ENCODE data around the gene SCTR.

The SCTR gene

DNA sequence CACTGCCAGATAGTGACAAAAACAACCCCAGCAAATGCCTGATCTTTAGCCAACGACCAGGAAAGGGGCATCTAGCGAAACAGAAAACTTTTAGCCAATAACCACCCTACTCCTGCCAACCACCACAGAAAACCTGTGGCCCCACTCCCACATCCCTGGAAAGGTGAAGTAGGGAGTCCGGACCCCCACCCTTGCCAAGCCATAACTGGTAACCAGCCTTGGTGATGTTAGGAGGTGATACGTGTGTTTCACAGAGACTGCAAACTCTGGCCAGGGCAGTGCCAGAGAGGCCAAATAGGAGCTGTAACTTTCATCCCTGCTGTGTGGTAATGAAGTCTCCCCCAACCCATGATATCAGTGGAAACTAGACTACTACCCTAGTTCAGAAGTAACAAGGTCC is 27.6 kb downstream of the SCTR start:
- Histone ChIP-seq H3K9ac (ENCODE audit: low read length) (no peak overlapping the region), H3K27me3 (ENCODE audit: control insufficient read depth, insufficient read depth, low read length) (no peaks in the 10 kb centered on the region), H3K4me1 (ENCODE audit: control insufficient read depth, low read depth, low read length) (peaks cover 4% of the 10 kb centered on the region), H3K36me3 (ENCODE audit: control insufficient read depth, low read depth, low read length) (no peaks in the 10 kb centered on the region), H3K4me3 (ENCODE audit: low read length) (no peak overlapping the region), H3K27ac (ENCODE audit: low read length) (no peak overlapping the region), H3K9me3 (ENCODE audit: control insufficient read depth, low read depth, low read length) (peaks cover 17% of the 10 kb centered on the region)

DNA sequence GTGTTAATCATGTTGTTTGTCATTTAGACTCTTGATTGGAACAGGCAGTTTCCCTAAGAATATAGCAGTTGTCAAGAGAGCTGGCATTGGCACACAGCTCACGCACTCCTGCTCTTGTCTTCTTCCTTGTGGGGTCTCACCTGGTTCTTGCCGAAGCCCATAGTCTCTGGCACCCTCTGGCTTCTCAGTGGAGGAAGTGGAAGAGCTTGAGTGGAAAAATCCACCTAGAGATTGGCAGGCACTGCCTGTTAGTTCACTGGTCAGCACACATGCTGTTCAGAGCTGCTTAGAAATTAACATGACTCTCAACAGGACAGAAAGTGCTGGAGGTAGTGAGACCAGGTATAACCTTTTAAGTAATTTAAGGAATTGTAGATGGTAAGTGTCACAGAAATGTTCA is 28.3 kb downstream of the SCTR start:
- Histone ChIP-seq H3K4me3 (ENCODE audit: low read length) (no peak overlapping the region), H3K27me3 (ENCODE audit: control insufficient read depth, insufficient read depth, low read length) (no peaks in the 10 kb centered on the region), H3K4me1 (ENCODE audit: control insufficient read depth, low read depth, low read length) (peaks cover 4% of the 10 kb centered on the region), H3K9me3 (ENCODE audit: control insufficient read depth, low read depth, low read length) (peaks cover 13% of the 10 kb centered on the region), H3K36me3 (ENCODE audit: control insufficient read depth, low read depth, low read length) (no peaks in the 10 kb centered on the region), H3K27ac (ENCODE audit: low read length) (no peak overlapping the region), H3K9ac (ENCODE audit: low read length) (no peak overlapping the region)

DNA sequence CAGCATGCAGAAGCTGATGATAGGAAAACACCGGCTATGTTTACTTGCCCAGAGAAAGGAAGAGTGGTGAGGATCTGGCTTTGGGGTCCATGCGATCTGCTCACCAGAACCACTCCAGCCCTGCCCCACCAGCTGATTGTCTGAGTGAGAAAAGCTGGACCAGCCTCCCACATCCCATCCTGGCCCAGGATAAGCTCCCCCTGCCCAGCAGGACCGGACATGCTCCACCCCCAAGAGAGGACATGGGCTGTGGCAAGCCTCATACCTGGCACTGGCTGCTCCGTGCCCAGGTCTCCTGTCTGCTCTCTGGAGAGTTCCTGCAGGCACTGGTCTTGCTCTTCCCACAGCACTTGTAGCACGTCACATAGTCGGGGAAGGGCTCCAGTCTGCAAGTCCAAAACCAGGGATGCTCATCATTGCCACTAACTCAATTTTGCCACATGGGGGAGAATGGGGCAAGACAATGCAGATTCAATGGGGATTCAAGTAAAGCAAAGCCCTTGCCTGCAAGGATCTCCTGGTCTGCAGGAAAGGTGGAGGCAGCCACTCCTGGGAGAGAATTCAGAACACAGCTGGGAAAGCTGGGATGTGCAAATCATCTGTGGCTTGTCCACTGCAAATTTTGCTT is 30.0 kb downstream of the SCTR start:
- no peaks in the 10 kb centered on the region for H3K27me3 ChIP-seq (ENCODE audit: control insufficient read depth, insufficient read depth, low read length)

DNA sequence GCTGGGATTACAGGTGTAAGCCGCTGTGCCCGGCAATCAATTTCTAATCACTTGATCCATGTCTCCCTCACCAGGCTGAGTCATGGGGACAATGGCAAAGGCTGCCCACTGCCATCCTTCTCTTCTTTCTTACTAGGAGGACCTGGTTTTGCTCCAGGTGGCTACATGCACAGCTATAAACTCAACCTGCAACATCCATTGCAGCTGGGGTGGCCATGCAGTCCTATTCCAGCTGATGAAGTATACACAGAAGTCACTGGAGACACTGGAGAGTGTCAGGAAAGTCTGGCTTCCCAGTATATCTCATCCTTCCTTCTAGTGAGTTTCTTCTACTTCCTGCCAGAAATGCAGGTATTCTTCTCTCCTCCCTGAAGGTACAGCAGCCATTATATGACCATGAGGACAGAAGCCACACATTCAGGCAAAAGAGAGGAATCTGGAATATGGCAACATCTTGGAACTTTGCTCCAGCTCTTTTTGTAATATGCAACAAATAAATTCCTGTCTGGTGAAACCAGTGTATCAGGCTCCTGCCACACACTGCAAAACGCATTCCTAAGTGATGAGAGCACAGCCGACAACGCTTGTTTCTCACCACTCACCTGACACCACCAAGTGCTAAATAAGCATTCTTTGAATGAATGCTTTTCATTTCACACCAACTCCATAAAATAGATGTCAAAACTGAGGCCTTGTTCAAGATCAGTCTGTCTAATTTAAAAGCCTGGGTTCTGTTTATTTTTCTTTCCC is 32.3 kb downstream of the SCTR start:
- no peaks in the 10 kb centered on the region for H3K9me3 ChIP-seq (ENCODE audit: control insufficient read depth, low read depth, low read length)
- H3K9ac ChIP-seq (ENCODE audit: low read length) = no peak overlapping the region
- no peaks in the 10 kb centered on the region for H3K27me3 ChIP-seq (ENCODE audit: control insufficient read depth, insufficient read depth, low read length)
- H3K36me3 ChIP-seq (ENCODE audit: control insufficient read depth, low read depth, low read length) = no peaks in the 10 kb centered on the region
- no peak overlapping the region for H3K4me3 ChIP-seq (ENCODE audit: low read length)
- H3K27ac ChIP-seq (ENCODE audit: low read length) = no peak overlapping the region
- H3K4me1 ChIP-seq (ENCODE audit: control insufficient read depth, low read depth, low read length) = peaks cover 8% of the 10 kb centered on the region

More for the DNA sequence above, 30.0 kb downstream of the SCTR start:
- H3K4me1 ChIP-seq (ENCODE audit: control insufficient read depth, low read depth, low read length) = peaks cover 4% of the 10 kb centered on the region
- no peak overlapping the region for H3K4me3 ChIP-seq (ENCODE audit: low read length)
- peaks cover 3% of the 10 kb centered on the region for H3K9me3 ChIP-seq (ENCODE audit: control insufficient read depth, low read depth, low read length)
- H3K9ac ChIP-seq (ENCODE audit: low read length) = no peak overlapping the region
- no peak overlapping the region for H3K27ac ChIP-seq (ENCODE audit: low read length)
- no peaks in the 10 kb centered on the region for H3K36me3 ChIP-seq (ENCODE audit: control insufficient read depth, low read depth, low read length)

DNA sequence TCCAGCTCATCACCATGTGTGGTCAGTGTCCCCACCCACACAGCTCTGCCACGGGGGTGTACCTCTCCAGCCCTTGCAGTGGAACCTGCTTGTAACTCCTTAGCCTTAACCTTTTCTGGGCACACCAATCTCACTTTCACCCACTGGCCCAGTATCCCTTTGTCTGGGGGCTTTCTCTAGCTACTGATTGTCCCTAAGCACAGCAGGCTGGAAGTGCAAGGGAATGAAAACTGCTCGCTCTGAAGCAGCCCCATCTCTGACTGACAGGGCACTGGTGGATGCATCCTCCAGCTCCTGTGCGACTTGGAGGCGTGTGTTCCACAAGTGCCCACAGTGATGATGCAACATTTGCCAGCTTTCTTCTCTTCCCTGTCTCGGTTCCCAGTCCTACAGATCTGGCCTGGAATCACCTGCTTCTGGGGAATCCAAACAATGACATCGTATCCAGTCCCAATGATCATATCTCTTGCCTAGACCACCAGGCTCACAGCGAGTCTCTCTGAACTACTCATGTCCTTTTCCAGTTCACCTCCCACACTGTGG is 33.6 kb downstream of the SCTR start:
- Histone ChIP-seq H3K27ac (ENCODE audit: low read length) (no peak overlapping the region), H3K9me3 (ENCODE audit: control insufficient read depth, low read depth, low read length) (no peaks in the 10 kb centered on the region), H3K36me3 (ENCODE audit: control insufficient read depth, low read depth, low read length) (no peaks in the 10 kb centered on the region), H3K9ac (ENCODE audit: low read length) (no peak overlapping the region), H3K4me3 (ENCODE audit: low read length) (no peak overlapping the region), H3K27me3 (ENCODE audit: control insufficient read depth, insufficient read depth, low read length) (no peaks in the 10 kb centered on the region), H3K4me1 (ENCODE audit: control insufficient read depth, low read depth, low read length) (peaks cover 8% of the 10 kb centered on the region)

DNA sequence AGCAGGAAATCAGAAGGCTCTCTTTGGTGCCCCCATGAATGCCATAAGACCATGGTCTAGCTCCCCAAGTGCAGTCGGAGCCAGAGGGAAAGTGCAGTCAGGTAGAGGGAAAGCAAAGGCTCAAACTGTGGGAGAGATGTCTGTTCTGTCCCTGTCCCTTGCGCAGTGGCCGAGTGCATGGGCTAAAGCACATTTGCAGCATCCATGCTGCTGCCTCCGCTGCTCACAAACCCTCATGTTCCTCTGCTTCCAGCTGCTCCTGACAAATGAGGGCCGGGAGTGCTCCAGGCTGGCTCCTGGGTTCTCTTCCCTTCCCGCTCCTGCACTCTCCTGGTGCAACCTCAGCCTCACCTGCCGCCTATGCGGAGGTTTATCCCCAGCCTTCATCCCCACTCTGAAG is 34.2 kb downstream of the SCTR start:
- Histone ChIP-seq H3K9ac (ENCODE audit: low read length) (no peak overlapping the region), H3K27me3 (ENCODE audit: control insufficient read depth, insufficient read depth, low read length) (no peaks in the 10 kb centered on the region), H3K4me3 (ENCODE audit: low read length) (no peak overlapping the region), H3K4me1 (ENCODE audit: control insufficient read depth, low read depth, low read length) (peaks cover 8% of the 10 kb centered on the region), H3K27ac (ENCODE audit: low read length) (no peak overlapping the region), H3K9me3 (ENCODE audit: control insufficient read depth, low read depth, low read length) (no peaks in the 10 kb centered on the region), H3K36me3 (ENCODE audit: control insufficient read depth, low read depth, low read length) (no peaks in the 10 kb centered on the region)

DNA sequence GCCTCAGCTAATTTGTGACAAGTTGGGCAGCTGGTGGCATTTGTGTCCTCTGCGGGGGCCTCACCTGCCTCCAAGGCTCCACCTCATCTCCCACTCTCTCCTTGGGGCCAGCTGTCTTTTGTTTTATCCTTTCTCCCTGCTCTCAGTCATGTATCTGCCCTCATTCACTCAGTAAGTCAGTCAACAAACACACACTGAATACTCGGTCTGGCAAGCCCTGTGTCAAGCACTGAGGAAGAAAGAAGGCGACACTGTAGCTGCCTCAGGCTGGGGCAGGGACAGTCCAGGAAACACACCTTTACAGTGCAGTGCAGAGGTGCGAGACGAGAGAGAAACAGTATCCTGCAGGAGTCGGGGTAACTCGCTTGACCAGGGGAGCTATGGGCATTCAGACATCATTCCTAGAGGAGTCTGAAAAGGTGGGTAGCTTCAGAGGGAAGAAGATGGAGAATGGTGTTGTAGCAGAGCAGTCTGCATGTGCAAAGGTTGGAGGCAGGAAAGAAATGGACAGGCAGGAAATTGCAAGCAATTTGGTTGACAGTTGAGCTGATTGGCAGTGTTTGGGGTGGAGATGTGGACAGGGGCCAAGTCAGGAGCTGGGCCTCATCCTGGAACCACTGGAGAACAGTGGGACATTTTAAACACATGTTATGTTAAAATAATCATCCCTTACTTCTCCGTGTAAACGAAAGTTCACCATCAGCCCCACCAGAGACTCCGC is 34.9 kb downstream of the SCTR start:
- no peaks in the 10 kb centered on the region for H3K9me3 ChIP-seq (ENCODE audit: control insufficient read depth, low read depth, low read length)
- no peak overlapping the region for H3K9ac ChIP-seq (ENCODE audit: low read length)
- peaks cover 8% of the 10 kb centered on the region for H3K4me1 ChIP-seq (ENCODE audit: control insufficient read depth, low read depth, low read length)
- H3K4me3 ChIP-seq (ENCODE audit: low read length) = no peak overlapping the region
- no peaks in the 10 kb centered on the region for H3K36me3 ChIP-seq (ENCODE audit: control insufficient read depth, low read depth, low read length)
- H3K27ac ChIP-seq (ENCODE audit: low read length) = no peak overlapping the region
- no peaks in the 10 kb centered on the region for H3K27me3 ChIP-seq (ENCODE audit: control insufficient read depth, insufficient read depth, low read length)

DNA sequence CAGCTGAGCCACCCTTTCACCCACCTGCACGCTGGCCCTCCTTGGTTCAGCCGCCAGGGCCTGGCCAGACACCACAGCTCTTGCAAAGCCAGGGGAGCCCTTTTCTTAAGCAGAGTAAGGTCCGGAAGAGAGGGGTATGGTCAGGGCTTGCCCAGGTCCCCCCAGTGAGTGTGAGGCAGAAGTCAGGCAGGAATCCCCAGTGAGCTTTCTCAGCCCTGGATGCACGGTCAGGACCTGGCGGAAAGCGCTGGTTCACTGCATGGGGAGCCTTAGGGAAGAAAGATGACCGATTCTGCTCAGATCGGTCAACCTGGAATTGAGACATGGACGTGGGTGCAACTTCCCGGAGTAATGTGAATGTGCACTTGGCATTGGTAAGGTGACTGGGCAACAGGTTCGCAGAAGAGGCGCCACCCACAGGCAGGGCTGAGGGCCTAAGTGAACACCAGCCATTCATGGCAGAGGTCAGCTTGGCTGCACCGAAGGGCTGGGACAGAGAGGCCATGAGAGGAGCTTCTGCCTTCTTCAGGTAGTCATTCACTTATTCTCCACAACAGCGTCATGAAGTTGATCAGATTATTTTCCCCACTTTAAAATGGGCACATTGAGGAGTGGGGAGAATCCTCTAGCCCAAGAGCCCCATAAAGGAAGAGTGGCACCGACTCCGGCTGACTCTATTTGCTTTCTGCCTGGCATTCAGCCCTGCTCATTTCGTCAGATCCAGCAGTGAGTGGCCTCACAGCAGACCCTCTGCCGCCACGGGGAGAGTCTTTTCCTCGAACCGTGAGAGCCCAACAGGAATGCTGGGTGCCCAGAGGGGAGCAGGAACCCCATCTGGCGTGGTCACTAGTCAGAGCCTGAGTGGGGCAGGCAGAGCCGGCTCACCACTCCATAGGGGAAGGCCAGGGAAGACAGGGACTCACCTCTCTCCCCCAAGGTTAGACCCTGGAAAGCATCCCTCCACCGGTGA is 35.8 kb downstream of the SCTR start:
- Histone ChIP-seq H3K27ac (ENCODE audit: low read length) (no peak overlapping the region), H3K4me3 (ENCODE audit: low read length) (no peak overlapping the region), H3K9ac (ENCODE audit: low read length) (no peak overlapping the region), H3K27me3 (ENCODE audit: control insufficient read depth, insufficient read depth, low read length) (no peaks in the 10 kb centered on the region), H3K4me1 (ENCODE audit: control insufficient read depth, low read depth, low read length) (peaks cover 8% of the 10 kb centered on the region), H3K9me3 (ENCODE audit: control insufficient read depth, low read depth, low read length) (no peaks in the 10 kb centered on the region), H3K36me3 (ENCODE audit: control insufficient read depth, low read depth, low read length) (no peaks in the 10 kb centered on the region)

DNA sequence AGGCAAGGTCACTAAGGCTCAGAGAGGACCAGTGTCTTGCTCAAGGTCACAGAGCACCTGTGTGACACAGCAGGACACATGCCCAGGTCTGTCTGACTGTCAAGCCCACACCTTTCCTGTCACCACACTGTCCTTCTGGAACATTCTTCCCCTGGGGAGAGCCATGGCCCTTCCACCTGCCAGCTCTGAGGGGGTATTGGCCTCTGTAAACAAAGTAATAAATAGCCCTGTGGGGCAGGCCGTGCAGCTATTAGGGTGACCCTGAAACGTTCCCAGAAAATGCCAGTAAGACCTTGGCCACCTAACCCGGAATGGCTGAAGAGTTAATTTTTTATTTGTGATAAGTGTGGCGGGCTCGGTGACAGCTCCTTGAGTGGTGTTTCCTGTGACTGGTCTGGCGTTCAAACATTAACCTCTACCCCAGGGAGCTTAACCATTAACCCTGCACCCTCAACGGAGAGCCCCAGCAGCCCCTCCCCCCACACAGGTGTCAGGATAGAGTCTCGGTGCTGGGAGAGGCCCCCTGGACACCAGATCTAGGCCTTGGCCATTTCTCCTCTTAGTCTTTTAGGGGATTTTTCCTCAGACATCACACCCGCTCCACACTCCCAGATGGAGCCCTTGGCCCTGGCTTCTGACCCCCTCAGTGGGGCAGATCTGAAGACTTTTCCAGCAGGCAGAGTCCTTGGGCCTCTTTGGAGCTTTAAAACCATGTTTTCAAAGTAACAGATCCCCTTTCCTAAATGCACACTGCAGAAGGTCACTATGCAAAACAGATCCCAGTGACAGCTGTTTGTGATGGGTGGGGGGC is 36.6 kb downstream of the SCTR start:
- H3K27me3 ChIP-seq (ENCODE audit: control insufficient read depth, insufficient read depth, low read length) = no peaks in the 10 kb centered on the region
- H3K4me3 ChIP-seq (ENCODE audit: low read length) = no peak overlapping the region
- no peaks in the 10 kb centered on the region for H3K36me3 ChIP-seq (ENCODE audit: control insufficient read depth, low read depth, low read length)
- H3K4me1 ChIP-seq (ENCODE audit: control insufficient read depth, low read depth, low read length) = peaks cover 8% of the 10 kb centered on the region
- no peak overlapping the region for H3K27ac ChIP-seq (ENCODE audit: low read length)
- no peak overlapping the region for H3K9ac ChIP-seq (ENCODE audit: low read length)
- no peaks in the 10 kb centered on the region for H3K9me3 ChIP-seq (ENCODE audit: control insufficient read depth, low read depth, low read length)

DNA sequence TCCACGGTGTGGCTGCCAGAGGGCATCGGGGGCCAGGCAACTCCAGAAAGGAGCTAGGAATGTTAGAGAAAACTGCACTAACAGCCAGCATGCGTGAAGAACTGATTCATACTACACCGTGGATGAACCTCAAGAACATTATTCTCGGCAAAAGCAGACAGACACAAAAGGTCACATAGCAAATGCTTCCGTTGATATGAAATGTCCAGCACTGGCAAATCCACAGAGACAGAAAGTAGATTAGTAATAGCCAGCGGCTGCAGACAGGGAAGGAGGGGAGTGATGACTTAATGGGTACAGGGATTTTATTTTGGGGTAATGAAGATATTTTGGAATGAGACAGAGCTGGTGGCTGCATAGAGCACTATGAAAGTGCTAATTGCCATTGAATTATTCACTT is 37.4 kb downstream of the SCTR start:
- Histone ChIP-seq H3K27ac (ENCODE audit: low read length) (no peak overlapping the region), H3K9ac (ENCODE audit: low read length) (no peak overlapping the region), H3K9me3 (ENCODE audit: control insufficient read depth, low read depth, low read length) (no peaks in the 10 kb centered on the region), H3K4me1 (ENCODE audit: control insufficient read depth, low read depth, low read length) (peaks cover 5% of the 10 kb centered on the region), H3K27me3 (ENCODE audit: control insufficient read depth, insufficient read depth, low read length) (no peaks in the 10 kb centered on the region), H3K4me3 (ENCODE audit: low read length) (no peak overlapping the region), H3K36me3 (ENCODE audit: control insufficient read depth, low read depth, low read length) (no peaks in the 10 kb centered on the region)

Data from iPS-18a (cell line).